ENCODE results near the gene ARL13B. TPM values are rescaled to one million over a fixed set of nuclear protein-coding genes. Genes with fewer than 3 reads are reported as not detected.
A peak's percentile ranks its signal among the peaks of the same experiment; 100 is the strongest.

ARL13B gene
- total and polyA plus RNA-seq, 10 of the 15 experiments (the other 5 are each of a cell fraction or from before 2014, with no cell fraction given) = 3.0 to 10.4 (median 7.9) TPM

GRCh38 chr3:94069194-94069813, 89.3 kb downstream of the ARL13B start:
- in situ Hi-C loops (cut with MboI) = loop anchor here (5.0 kb wide), 1 partner anchor 62 kb away; no protein-coding TSS in a partner anchor
- TF ChIP-seq SMC3 (IDR thresholded peaks at IDR 0.05; ENCODE audit: borderline replicate concordance, low read length) (peak; percentile 35; the same call in 1 of the 2 replicates), RAD21 (IDR thresholded peaks at IDR 0.05; ENCODE audit: insufficient read depth, low read depth, low read length) (peak; percentile 23; the same call in 1 of the 2 replicates), ATF3 (IDR thresholded peaks at IDR 0.05; ENCODE audit: borderline replicate concordance, extremely low read depth, low read depth, low read length) (no peak), PRDM15 (CRISPR knock-in tag; IDR thresholded peaks at IDR 0.05) (no peak), CEBPZ (IDR thresholded peaks at IDR 0.05; ENCODE audit: low read depth, low read length) (no peak), PAX8 (IDR thresholded peaks at IDR 0.05) (no peak), IRF3 (IDR thresholded peaks at IDR 0.05) (no peak), MLLT1 (IDR thresholded peaks at IDR 0.05) (no peak), GABPA (IDR thresholded peaks at IDR 0.05; ENCODE audit: low read depth) (no peak), JUND (IDR thresholded peaks at IDR 0.05; ENCODE audit: low read depth, low read length) (no peak), POLR2AphosphoS5 (IDR thresholded peaks at IDR 0.05; ENCODE audit: low read length) (no peak), SMARCA5 (IDR thresholded peaks at IDR 0.05) (0 out of 2 replicates have a peak, but pooled peaks have one; percentile 15)

More at GRCh38 chr3:94069194-94069813, 89.3 kb downstream of the ARL13B start:
- ATAC-seq (no peak), DNase-seq (ENCODE audit: low read depth, low spot score) (no peak), FAIRE-seq (no peak)
- Histone ChIP-seq H3K4me2 (ENCODE audit: control insufficient read depth, insufficient read depth) (peak overlapping the region; percentile 17; the same call in 1 of the 2 replicates), H3K27me3 (replicated peaks in 1 of 2; ENCODE audit: control insufficient read depth in 2 of 2, insufficient read depth in 2 of 2, low read length in 1 of 2) (no peaks in the 10 kb centered on the region), H3K9me3 (replicated peaks; ENCODE audit: control insufficient read depth, insufficient read depth, low read length) (peaks cover 15% of the 10 kb centered on the region; the same call in 2 of the 3 replicates), H3K27ac (ENCODE audit: control insufficient read depth, insufficient read depth) (peak overlapping the region; percentile 90; the same call in 1 of the 2 replicates), H2AFZ (ENCODE audit: control insufficient read depth, low read depth, low read length) (no peak overlapping the region), H3K36me3 (ENCODE audit: control insufficient read depth in 2 of 2, insufficient read depth in 2 of 2, low read length in 1 of 2) (peaks cover 0 to 19% of the 10 kb centered on the region in 2 experiments; a peak in 2 of 4 replicates), H3K9ac (ENCODE audit: control insufficient read depth, insufficient read depth, low read length) (no peak overlapping the region), H3K4me3 (no peak overlapping the region), H3K4me1 (ENCODE audit: control insufficient read depth, insufficient read depth, low read length) (peaks cover 30% of the 10 kb centered on the region), H4K20me1 (ENCODE audit: control insufficient read depth, insufficient read depth) (no peaks in the 10 kb centered on the region), H3K79me2 (ENCODE audit: control insufficient read depth, insufficient read depth, low read length) (peaks cover 46% of the 10 kb centered on the region)
- WGBS (ENCODE audit: insufficient coverage, insufficient replicate concordance, low lambda C conversion rate, missing lambda C conversion rate) = 26% methylated on average over 4 of the region's 4 CpGs
- ChIA-PET RAD21 (ENCODE audit: unreplicated experiment) (interaction anchor here (0.9 to 4.1 kb wide), 19 partner anchors 13 to 179 kb away, joined by 3 to 31 read pairs (median 6); partner anchors contain the start of gene ARL13B), SMC1A (ENCODE audit: uncharacterized antibody, unreplicated experiment) (interaction anchor here (0.7 to 4.1 kb wide), 24 partner anchors 12 to 147 kb away, joined by 3 to 38 read pairs (median 6); partner anchors contain the start of genes ARL13B and STX19), POLR2A (interaction anchor here (0.7 to 1.4 kb wide), 3 partner anchors 16 to 65 kb away, joined by 3 to 6 read pairs (median 4); no protein-coding TSS in a partner anchor), CTCF (interaction anchor here (0.6 to 11.1 kb wide), 29 partner anchors 9 to 179 kb away, joined by 3 to 164 read pairs (median 5); partner anchors contain the start of genes ARL13B and PROS1)
- intact Hi-C loops (cut with micrococcal nuclease; ENCODE audit: unreplicated experiment) = loop anchor here (1.0 kb wide), 1 partner anchor 65 kb away; no protein-coding TSS in a partner anchor
- no TSS peak for BruUV-seq (replicated peaks)
